ENCODE results near the gene C4orf50.
"Not testable (repeated sequence)": the region's sequence is repeated elsewhere in the genome, so short reads cannot be mapped to it uniquely, and the experiment has no call there.

The C4orf50 gene

GRCh38 chr4:5856362-5856761, 161.9 kb downstream of the C4orf50 start:
- not testable (repeated sequence) for DNase-seq (ENCODE audit: low read depth)

DNA sequence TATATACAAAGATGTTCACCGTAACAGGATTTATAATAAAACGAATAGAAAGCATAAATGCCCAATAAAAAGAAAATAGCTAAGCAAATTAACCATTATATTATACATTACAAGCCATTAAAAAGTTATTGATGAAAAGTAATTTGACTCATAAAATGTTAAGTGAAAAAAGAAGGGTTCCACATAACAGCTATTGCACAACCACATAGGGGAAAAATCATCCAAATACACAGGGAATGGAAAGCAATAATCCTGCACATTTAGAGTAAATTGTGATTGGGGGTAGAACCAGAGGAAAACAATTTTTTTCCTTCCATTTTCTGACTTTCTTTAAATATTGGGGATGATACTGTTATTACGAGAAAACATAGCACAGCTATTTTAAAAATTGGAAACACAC, 163.3 kb downstream of the C4orf50 start:
- no peak for DNase-seq (ENCODE audit: low read depth)

- DNase-seq (ENCODE audit: low read depth), result no peak
Observed at GRCh38 chr4:5852523-5853202, 165.6 kb downstream of the C4orf50 start.

DNA sequence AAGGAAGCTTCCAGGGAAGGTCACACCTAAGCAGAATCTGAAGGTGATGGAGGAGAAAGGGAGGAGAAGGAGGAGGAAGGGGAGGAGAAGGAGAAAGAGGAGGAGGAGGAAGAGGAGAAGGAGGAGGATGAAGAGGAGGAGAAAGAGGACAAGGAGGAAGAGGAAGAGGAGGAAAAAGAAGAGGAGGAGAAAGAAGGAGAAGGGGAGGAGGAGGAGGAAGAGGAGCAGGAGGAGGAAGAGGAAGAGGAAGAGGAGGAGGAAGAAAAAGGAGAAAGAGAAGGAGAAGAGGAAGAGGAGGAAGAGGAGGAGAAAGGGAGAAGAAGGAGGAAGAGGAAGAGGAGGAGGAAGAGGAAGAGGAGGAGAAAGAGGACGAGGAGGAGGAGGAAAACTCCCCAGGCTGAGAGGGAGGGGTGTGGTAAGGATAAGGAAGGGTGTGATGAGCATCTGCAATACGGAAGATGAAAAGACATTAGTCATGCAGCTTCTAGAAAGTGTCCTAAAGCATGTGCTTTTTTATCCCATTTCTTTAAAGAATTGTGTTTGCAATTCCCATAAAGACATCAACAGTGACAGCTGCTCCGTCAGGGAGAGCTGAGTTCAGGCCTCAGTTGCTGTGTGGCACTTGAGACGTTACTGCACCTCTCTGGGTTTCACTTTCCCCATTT, 166.5 kb downstream of the C4orf50 start:
- no peak for DNase-seq (ENCODE audit: low read depth)

Measured in iris pigment epithelial cell (primary cell).